HEK293 (cell line): Measurements from ENCODE around the gene SFXN2.
A peak's percentile ranks its signal among the peaks of the same experiment; 100 is the strongest.

ENCODE experiments used
- CTCF ChIA-PET: fragments of 350-600 bp; formaldehyde crosslinking; extraction: SDS; loops from one replicate; lab custom pipeline; 2021; ENCODE audit warnings: antibody characterized with exemption; lab: Yijun Ruan, JAX
- POLR2A ChIA-PET: fragments of 300-600 bp; formaldehyde crosslinking; extraction: SDS; loops from one replicate; lab custom pipeline; 2020; ENCODE audit warnings: antibody characterized with exemption, inconsistent platforms; lab: Yijun Ruan, JAX
- H3K27ac ChIP-seq: fragments of 200-500 bp; sonication (Bioruptor generic); 2 replicates; pipeline ENCODE4 v1.5.1; 2014; ENCODE audit warnings: low read depth, low read length, control low read depth, inconsistent platforms; ENCODE audit errors: extremely low read depth
- H3K36me3 ChIP-seq, 2 experiments: fragments of 200-500 bp in 1 of 2; sonication (Bioruptor generic) in 1 of 2; 1 replicate in 1 of 2; 2 replicates in 1 of 2; pipeline ENCODE4 v1.5.1; 2014 to 2017; ENCODE audit warnings: inconsistent platforms in 2 of 2, low read length in 2 of 2; ENCODE audit not compliant: control insufficient read depth in 2 of 2, insufficient read depth in 1 of 2
- H3K4me1 ChIP-seq: fragments of 200-500 bp; sonication (Bioruptor generic); 2 replicates; pipeline ENCODE4 v1.5.1; 2014; ENCODE audit warnings: mild to moderate bottlenecking, low read length, inconsistent platforms; ENCODE audit not compliant: control insufficient read depth, insufficient read depth
- H3K4me3 ChIP-seq: 2 replicates; pipeline ENCODE4 v1.5.1; 2011; ENCODE audit warnings: low read depth, mild to moderate bottlenecking, control low read depth, low read length, moderate library complexity
- H3K9me3 ChIP-seq: fragments of 200-500 bp; sonication (Bioruptor generic); 2 replicates; pipeline ENCODE4 v1.5.1; 2014; ENCODE audit warnings: low read depth, low read length, inconsistent platforms; ENCODE audit not compliant: control insufficient read depth, insufficient read depth
- GLI2 ChIP-seq: fragments of 450-650 bp; formaldehyde crosslinking; IDR thresholded peaks from 2 replicates; pipeline ENCODE4; 2017; ENCODE audit warnings: missing biosample characterization, missing genetic modification characterization, low read depth, borderline replicate concordance
- KLF16 ChIP-seq: fragments of 450-650 bp; formaldehyde crosslinking; IDR thresholded peaks from 2 replicates; pipeline ENCODE4 v1.5.1; 2017; ENCODE audit warnings: missing biosample characterization, missing genetic modification characterization
- KLF9 ChIP-seq: fragments of 450-650 bp; formaldehyde crosslinking; IDR thresholded peaks from 2 replicates; pipeline ENCODE4 v1.5.1; 2016; ENCODE audit warnings: missing biosample characterization, missing genetic modification characterization, low read depth
- PATZ1 ChIP-seq: fragments of 450-650 bp; formaldehyde crosslinking; IDR thresholded peaks from 2 replicates; pipeline ENCODE4 v1.5.1; 2016; ENCODE audit warnings: missing biosample characterization, missing genetic modification characterization
- PRDM2 ChIP-seq: fragments of 450-650 bp; formaldehyde crosslinking; IDR thresholded peaks from 2 replicates; pipeline ENCODE4 v1.5.1; 2016; ENCODE audit warnings: missing biosample characterization, missing genetic modification characterization, borderline replicate concordance
- SETDB1 ChIP-seq: IDR thresholded peaks from one replicate; pipeline ENCODE4 v1.6.1; 2017; ENCODE audit warnings: mild to moderate bottlenecking, low read length, moderate library complexity, mixed read lengths; ENCODE audit not compliant: insufficient read length
- SP7 ChIP-seq: fragments of 450-650 bp; formaldehyde crosslinking; IDR thresholded peaks from 2 replicates; pipeline ENCODE4 v1.5.1; 2016; ENCODE audit warnings: missing biosample characterization, missing genetic modification characterization
- ZBTB44 ChIP-seq: fragments of 450-650 bp; IDR thresholded peaks from 2 replicates; pipeline ENCODE4 v1.5.1; 2018; ENCODE audit warnings: missing biosample characterization, mild to moderate bottlenecking, missing genetic modification characterization
- ZBTB6 ChIP-seq: fragments of 450-650 bp; formaldehyde crosslinking; IDR thresholded peaks from 2 replicates; pipeline ENCODE4 v1.5.1; 2017; ENCODE audit warnings: missing biosample characterization, missing genetic modification characterization
- ZNF239 ChIP-seq: fragments of 450-650 bp; formaldehyde crosslinking; IDR thresholded peaks from 2 replicates; pipeline ENCODE4 v1.5.1; 2016; ENCODE audit warnings: missing biosample characterization, missing genetic modification characterization
- ZNF324 ChIP-seq: fragments of 450-650 bp; formaldehyde crosslinking; IDR thresholded peaks from 2 replicates; pipeline ENCODE4 v1.5.1; 2016; ENCODE audit warnings: missing biosample characterization, missing genetic modification characterization
- ZNF350 ChIP-seq: fragments of 450-650 bp; formaldehyde crosslinking; IDR thresholded peaks from 2 replicates; pipeline ENCODE4 v1.5.0; 2017; ENCODE audit warnings: missing biosample characterization, mild to moderate bottlenecking, missing genetic modification characterization
- ZNF398 ChIP-seq: fragments of 450-650 bp; formaldehyde crosslinking; IDR thresholded peaks from 2 replicates; pipeline ENCODE4 v1.5.1; 2017; ENCODE audit warnings: missing biosample characterization, missing genetic modification characterization
- ZNF433 ChIP-seq: fragments of 450-650 bp; formaldehyde crosslinking; IDR thresholded peaks from 2 replicates; pipeline ENCODE4 v1.5.1; 2016; ENCODE audit warnings: missing biosample characterization, missing genetic modification characterization, low read depth
- ZNF488 ChIP-seq: fragments of 450-650 bp; formaldehyde crosslinking; IDR thresholded peaks from 2 replicates; pipeline ENCODE4 v1.5.1; 2016; ENCODE audit warnings: missing biosample characterization, missing genetic modification characterization
- ZNF513 ChIP-seq: fragments of 450-650 bp; IDR thresholded peaks from 2 replicates; pipeline ENCODE4 v1.5.1; 2018; ENCODE audit warnings: missing biosample characterization, missing genetic modification characterization

Gene SFXN2

GRCh38 chr10:102743078-102743587 lies 28.7 kb downstream of the SFXN2 start (continued):
- TF ChIP-seq PATZ1 (tag by site-specific recombination) (no peak), ZBTB44 (0 out of 2 replicates have a peak, but pooled peaks have one; percentile 40), ZNF324 (tag by site-specific recombination) (0 out of 2 replicates have a peak, but pooled peaks have one; percentile 30), SP7 (tag by site-specific recombination) (no peak), ZBTB6 (tag by site-specific recombination) (0 out of 2 replicates have a peak, but pooled peaks have one; percentile 19), PRDM2 (tag by site-specific recombination) (no peak), ZNF488 (tag by site-specific recombination) (no peak), SETDB1 (no peak), ZNF350 (tag by site-specific recombination) (no peak)

GRCh38 chr10:102743588-102744373 lies 29.3 kb downstream of the SFXN2 start, which contains the start of gene WBP1L:
Gene WBP1L (plus strand): TSS chr10:102743948. CDS start chr10:102744054, 106 bp downstream.
- Histone ChIP-seq H3K9me3 (no peaks in the 10 kb centered on the region), H3K4me1 (no peaks in the 10 kb centered on the region), H3K27ac (peak within 1 kb of the TSS; percentile 59), H3K36me3 (no peaks in the 10 kb centered on the region), H3K4me3 (peak within 1 kb of the TSS; percentile 66)
- ChIA-PET POLR2A (interaction anchor here (0.6 to 2.4 kb wide), 14 partner anchors 9 to 325 kb away, joined by 3 to 14 read pairs (median 4); partner anchors contain the start of genes AS3MT, CNNM2 and PSD), CTCF (interaction anchor here (0.6 to 3.2 kb wide), 8 partner anchors 9 to 174 kb away, joined by 3 to 18 read pairs (median 3); partner anchors contain the start of gene CNNM2)
- TF ChIP-seq ZNF398 (tag by site-specific recombination) (peak; percentile 97), ZNF433 (no peak), ZNF239 (0 out of 2 replicates have a peak, but pooled peaks have one; percentile 46), ZNF513 (peak; percentile 84), GLI2 (tag by site-specific recombination) (no peak), KLF16 (tag by site-specific recombination) (peak; percentile 85), KLF9 (tag by site-specific recombination) (peak; percentile 99)
